Activated naive CD4-positive, alpha-beta T cell treated with anti-CD3 and anti-CD28 coated beads, Interleukin-2, amount 50 U/mL, for 24 hours (primary cell): ENCODE measurements around the gene TFAP2B.

Experiments
- H3K27ac Mint-ChIP-seq: one replicate; pipeline ENCODE4 v1.8.0; 2021; ENCODE audit warnings: mild to moderate bottlenecking, mixed read lengths
- H3K27me3 Mint-ChIP-seq: one replicate; pipeline ENCODE4 v1.8.0; 2021; ENCODE audit warnings: mixed read lengths
- H3K36me3 Mint-ChIP-seq: one replicate; pipeline ENCODE4 v1.8.0; 2021; ENCODE audit warnings: mixed read lengths
- H3K4me1 Mint-ChIP-seq: one replicate; pipeline ENCODE4 v1.8.0; 2021; ENCODE audit warnings: mixed read lengths
- H3K4me3 Mint-ChIP-seq: one replicate; pipeline ENCODE4 v1.8.0; 2021; ENCODE audit warnings: mild to moderate bottlenecking, mixed read lengths
- H3K9me3 Mint-ChIP-seq: one replicate; pipeline ENCODE4 v1.8.0; 2021; ENCODE audit warnings: mixed read lengths

Gene TFAP2B

DNA sequence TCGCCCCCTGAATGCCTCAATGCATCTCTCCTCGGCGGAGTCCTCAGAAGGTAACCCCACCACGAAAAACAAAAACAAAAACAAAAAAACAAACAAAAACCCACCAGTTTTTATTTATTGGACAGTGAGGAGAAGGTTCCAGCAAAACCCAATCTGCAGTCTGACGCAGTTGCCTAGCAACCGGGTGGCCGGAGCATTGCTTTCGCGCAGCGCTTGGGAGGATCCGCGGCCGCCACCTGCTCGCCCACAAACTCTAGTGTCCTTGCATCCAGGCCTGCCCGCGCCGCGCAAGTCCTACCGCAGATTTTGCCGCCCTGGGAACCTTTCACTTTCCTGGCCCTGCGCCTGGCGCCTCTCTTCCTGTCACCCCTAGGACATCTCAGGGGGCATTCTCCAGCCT lies 17.6 kb downstream of the TFAP2B start:
- Mint-ChIP-seq H3K27ac (no peak overlapping the region), H3K9me3 (no peaks in the 10 kb centered on the region), H3K4me3 (no peak overlapping the region), H3K27me3 (peaks cover 65% of the 10 kb centered on the region), H3K4me1 (no peaks in the 10 kb centered on the region), H3K36me3 (no peaks in the 10 kb centered on the region)

- Mint-ChIP-seq H3K36me3 (no peaks in the 10 kb centered on the region), H3K4me1 (no peaks in the 10 kb centered on the region), H3K9me3 (no peaks in the 10 kb centered on the region), H3K27me3 (peaks cover 68% of the 10 kb centered on the region), H3K4me3 (no peak overlapping the region), H3K27ac (no peak overlapping the region)
Observed at GRCh38 chr6:50837589-50838445, 19.1 kb downstream of the TFAP2B start.

DNA sequence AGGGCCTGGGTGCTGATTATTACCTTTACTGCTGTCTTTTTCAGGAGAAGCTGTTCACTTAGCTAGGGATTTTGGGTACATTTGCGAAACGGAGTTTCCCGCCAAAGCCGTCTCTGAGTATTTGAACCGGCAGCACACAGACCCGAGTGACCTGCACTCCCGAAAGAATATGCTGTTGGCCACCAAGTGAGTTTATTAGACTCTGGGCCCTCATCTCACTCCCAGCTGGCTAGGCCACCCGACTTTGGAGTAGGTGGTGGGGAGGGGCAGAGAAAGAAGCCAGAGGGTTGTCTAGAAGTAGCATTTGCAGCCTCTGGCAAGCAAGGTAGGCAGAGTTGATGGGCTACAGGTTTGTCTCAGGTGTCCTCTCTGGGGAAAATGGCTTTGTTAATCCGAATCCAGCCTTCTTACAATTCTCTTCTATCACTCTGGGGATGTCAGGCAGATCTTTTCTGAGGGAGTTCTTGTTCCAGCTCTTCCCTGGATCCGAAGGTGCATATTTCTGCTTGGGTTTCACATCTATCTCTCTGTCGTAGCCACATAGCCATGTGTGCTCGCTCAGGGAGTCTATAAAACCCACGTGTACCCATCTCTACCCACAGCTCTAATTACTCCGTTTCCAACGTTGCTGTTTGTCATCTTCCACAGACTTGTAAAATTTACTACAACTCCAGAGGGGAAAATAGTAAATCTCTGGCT lies 21.6 kb downstream of the TFAP2B start:
- H3K4me1 Mint-ChIP-seq, result no peaks in the 10 kb centered on the region
- no peaks in the 10 kb centered on the region for H3K9me3 Mint-ChIP-seq
- H3K27me3 Mint-ChIP-seq, result peaks cover 66% of the 10 kb centered on the region
- H3K27ac Mint-ChIP-seq, result no peak overlapping the region
- H3K4me3 Mint-ChIP-seq, result no peak overlapping the region
- H3K36me3 Mint-ChIP-seq, result no peaks in the 10 kb centered on the region

- H3K27ac Mint-ChIP-seq, result no peak overlapping the region
- no peaks in the 10 kb centered on the region for H3K9me3 Mint-ChIP-seq
- no peaks in the 10 kb centered on the region for H3K36me3 Mint-ChIP-seq
- peaks cover 63% of the 10 kb centered on the region for H3K27me3 Mint-ChIP-seq
- H3K4me1 Mint-ChIP-seq, result no peaks in the 10 kb centered on the region
- no peak overlapping the region for H3K4me3 Mint-ChIP-seq
Observed at GRCh38 chr6:50840811-50841192, 22.1 kb downstream of the TFAP2B start.

DNA sequence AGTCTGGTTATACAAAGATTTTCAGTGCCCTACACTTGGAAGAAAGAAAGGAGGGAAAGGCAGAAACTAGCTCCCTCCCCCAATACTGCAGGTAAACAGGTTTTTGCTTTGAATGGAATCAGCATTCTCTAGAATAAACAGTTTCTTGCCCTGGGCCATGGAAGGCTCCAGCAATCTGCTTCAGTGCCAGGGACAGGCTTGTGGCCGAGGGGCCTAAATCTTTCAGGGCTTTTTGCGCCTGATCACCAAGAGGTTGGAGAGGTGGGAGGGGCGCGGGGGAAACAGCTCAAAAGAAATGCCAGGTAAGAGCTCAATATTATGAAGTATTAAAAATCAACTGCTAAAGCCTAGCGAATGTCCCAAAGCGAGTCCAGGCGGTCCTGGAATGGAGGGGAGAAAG lies 23.8 kb downstream of the TFAP2B start:
- Mint-ChIP-seq H3K9me3 (no peaks in the 10 kb centered on the region), H3K36me3 (no peaks in the 10 kb centered on the region), H3K4me3 (no peak overlapping the region), H3K4me1 (no peaks in the 10 kb centered on the region), H3K27me3 (peaks cover 65% of the 10 kb centered on the region), H3K27ac (no peak overlapping the region)

- no peaks in the 10 kb centered on the region for H3K9me3 Mint-ChIP-seq
- no peaks in the 10 kb centered on the region for H3K36me3 Mint-ChIP-seq
- H3K27me3 Mint-ChIP-seq, result peaks cover 67% of the 10 kb centered on the region
- H3K27ac Mint-ChIP-seq, result no peak overlapping the region
- no peaks in the 10 kb centered on the region for H3K4me1 Mint-ChIP-seq
- no peak overlapping the region for H3K4me3 Mint-ChIP-seq
Observed at GRCh38 chr6:50842861-50843384, 24.3 kb downstream of the TFAP2B start.

GRCh38 chr6:50843842-50844241 lies 25.2 kb downstream of the TFAP2B start:
- H3K27ac Mint-ChIP-seq, result no peak overlapping the region
- H3K4me1 Mint-ChIP-seq, result no peaks in the 10 kb centered on the region
- no peak overlapping the region for H3K4me3 Mint-ChIP-seq
- H3K9me3 Mint-ChIP-seq, result peaks cover 5% of the 10 kb centered on the region
- H3K36me3 Mint-ChIP-seq, result no peaks in the 10 kb centered on the region
- peaks cover 65% of the 10 kb centered on the region for H3K27me3 Mint-ChIP-seq

DNA sequence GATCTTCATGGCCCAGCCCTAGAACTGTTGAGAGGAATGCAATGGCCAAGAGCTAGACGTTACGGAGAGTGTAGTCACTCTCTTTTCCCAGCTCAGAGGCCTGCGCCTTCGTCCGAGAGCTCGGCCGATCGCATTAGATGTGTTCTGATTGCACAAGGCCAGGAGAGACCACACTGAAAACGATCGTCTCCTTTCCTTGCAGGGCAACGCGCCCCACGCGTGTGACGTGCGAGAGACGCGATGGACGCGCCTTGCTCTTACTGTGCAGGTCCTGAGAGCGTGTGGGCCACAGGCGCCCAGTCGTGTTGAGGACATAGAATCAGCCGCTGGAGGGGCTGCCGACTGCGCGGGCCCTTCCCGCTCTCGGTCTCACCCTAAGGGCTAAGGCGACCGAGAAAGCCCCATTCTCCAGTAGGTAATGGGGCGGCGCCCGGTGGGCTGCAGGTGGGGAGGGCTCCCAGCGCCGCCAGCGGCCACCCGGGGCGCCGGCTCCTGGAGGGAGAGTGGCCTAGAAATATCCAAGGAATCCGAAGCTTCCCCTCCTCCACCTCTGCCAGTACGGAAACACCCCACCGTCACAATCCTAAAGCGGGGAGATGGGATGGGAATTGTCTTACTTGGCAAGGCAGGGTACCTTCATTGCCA lies 26.9 kb downstream of the TFAP2B start:
- Mint-ChIP-seq H3K27me3 (peaks cover 64% of the 10 kb centered on the region), H3K4me1 (no peaks in the 10 kb centered on the region), H3K9me3 (peaks cover 5% of the 10 kb centered on the region), H3K4me3 (no peak overlapping the region), H3K27ac (no peak overlapping the region), H3K36me3 (no peaks in the 10 kb centered on the region)

- Mint-ChIP-seq H3K9me3 (peaks cover 5% of the 10 kb centered on the region), H3K27me3 (peaks cover 62% of the 10 kb centered on the region), H3K36me3 (no peaks in the 10 kb centered on the region), H3K4me3 (no peak overlapping the region), H3K27ac (no peak overlapping the region), H3K4me1 (no peaks in the 10 kb centered on the region)
Observed at GRCh38 chr6:50846144-50846851, 27.6 kb downstream of the TFAP2B start.

DNA sequence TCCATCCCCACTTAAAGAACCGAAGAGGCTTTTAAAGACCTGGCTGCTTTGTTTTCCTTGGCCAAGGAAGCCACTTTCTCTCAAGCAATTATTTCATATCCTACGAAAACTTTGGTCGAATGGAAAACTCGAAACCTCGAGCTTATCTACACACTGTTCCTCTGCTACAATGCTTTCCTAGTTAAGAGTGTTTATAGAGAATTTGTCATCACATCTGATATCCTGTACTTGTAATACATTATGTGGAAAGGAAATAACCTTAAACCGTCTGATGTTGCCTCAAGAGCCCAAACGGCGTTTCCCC lies 28.1 kb downstream of the TFAP2B start:
- no peaks in the 10 kb centered on the region for H3K36me3 Mint-ChIP-seq
- peaks cover 5% of the 10 kb centered on the region for H3K9me3 Mint-ChIP-seq
- H3K4me3 Mint-ChIP-seq, result no peak overlapping the region
- H3K27me3 Mint-ChIP-seq, result peaks cover 60% of the 10 kb centered on the region
- H3K27ac Mint-ChIP-seq, result no peak overlapping the region
- no peaks in the 10 kb centered on the region for H3K4me1 Mint-ChIP-seq

DNA sequence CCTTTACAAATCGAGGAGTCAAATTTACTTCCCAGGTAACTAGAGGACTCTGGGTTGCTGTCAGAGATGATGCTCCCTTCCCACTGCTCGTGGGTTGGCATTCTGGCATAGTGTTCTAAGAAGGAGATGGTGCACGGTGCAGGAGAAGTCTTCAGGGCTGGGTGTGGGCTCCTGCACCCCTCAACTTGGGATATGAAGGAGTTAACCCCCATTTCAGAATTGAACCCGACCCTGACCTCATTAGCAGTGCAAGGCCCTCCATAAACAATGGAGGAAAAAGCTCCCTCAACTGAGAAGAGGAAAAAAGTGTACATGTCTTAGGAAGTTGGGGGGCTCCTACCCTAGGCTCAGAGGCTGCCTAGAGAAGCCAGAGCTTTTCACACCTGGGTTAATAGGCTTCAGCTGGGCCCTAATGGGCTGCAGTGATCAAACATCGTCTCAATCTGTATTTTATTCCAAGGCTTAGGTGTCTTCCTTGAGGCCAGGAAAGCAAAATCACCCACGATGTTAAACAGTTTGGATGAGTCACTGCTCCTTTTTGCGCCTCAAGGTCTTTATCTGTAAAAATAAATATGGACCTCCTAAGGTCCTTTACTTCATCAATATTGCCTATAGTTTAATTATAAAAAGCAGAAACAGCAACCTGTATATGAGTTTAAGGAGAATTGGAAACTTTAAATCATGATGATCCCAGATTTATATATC lies 29.4 kb downstream of the TFAP2B start:
- Mint-ChIP-seq H3K4me3 (no peak overlapping the region), H3K36me3 (no peaks in the 10 kb centered on the region), H3K9me3 (peaks cover 5% of the 10 kb centered on the region), H3K27me3 (peaks cover 63% of the 10 kb centered on the region), H3K27ac (no peak overlapping the region), H3K4me1 (no peaks in the 10 kb centered on the region)

- Mint-ChIP-seq H3K27ac (no peak overlapping the region), H3K36me3 (no peaks in the 10 kb centered on the region), H3K9me3 (peaks cover 5% of the 10 kb centered on the region), H3K4me1 (no peaks in the 10 kb centered on the region), H3K27me3 (peaks cover 61% of the 10 kb centered on the region), H3K4me3 (no peak overlapping the region)
Observed at GRCh38 chr6:50848989-50849795, 30.5 kb downstream of the TFAP2B start.

GRCh38 chr6:50849796-50850180 lies 31.1 kb downstream of the TFAP2B start:
- Mint-ChIP-seq H3K27me3 (peaks cover 55% of the 10 kb centered on the region), H3K36me3 (no peaks in the 10 kb centered on the region), H3K4me1 (no peaks in the 10 kb centered on the region), H3K27ac (no peak overlapping the region), H3K9me3 (peaks cover 5% of the 10 kb centered on the region), H3K4me3 (no peak overlapping the region)

DNA sequence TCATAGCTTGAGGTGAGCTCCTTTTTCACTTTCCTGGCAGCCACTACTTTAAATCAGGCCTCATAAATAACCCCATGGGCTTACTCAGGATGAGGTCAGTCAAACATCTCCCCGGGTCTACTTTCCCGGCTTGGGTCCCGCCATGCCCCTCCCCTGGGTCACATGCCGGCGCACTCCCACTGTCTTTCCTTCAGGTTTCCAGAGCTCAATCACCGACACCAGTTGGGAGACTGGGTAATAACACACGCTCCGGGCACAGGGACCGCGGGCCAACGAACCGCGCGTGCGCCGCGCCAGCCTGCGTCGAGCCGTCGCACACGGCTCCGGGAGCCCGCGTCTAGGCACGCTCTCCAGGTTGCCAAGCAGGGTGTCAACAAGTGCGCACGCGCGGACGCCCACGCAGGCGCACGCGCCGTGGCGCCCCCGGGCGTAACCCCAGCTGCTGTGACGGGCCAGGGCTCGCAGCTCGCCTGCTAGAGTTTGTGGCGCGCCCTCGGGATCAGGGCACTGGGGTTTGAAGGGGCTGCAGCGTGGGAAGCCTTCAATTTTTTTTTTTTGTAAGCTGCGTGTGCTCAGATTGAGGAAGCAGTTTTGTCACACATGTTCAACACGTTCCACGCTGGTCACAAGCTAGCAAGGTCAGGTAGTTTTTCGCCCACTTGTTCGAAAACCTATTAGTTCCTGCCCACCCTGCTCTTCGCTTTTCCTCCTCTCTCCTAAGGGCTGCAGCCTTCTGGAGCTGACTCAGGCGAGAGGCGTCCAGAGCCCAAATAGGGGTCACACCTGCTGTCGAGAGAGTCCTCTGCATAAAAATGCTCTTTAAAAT lies 31.8 kb downstream of the TFAP2B start:
- peaks cover 5% of the 10 kb centered on the region for H3K9me3 Mint-ChIP-seq
- no peaks in the 10 kb centered on the region for H3K4me1 Mint-ChIP-seq
- H3K4me3 Mint-ChIP-seq, result no peak overlapping the region
- H3K36me3 Mint-ChIP-seq, result no peaks in the 10 kb centered on the region
- peaks cover 52% of the 10 kb centered on the region for H3K27me3 Mint-ChIP-seq
- no peak overlapping the region for H3K27ac Mint-ChIP-seq
